Left renal cortex interstitium (tissue), 4 donors: ENCODE results near the gene MSRB3. TPM values are rescaled to one million over a fixed set of nuclear protein-coding genes. Genes with fewer than 3 reads are reported as not detected.

Experiments used
- DNase-seq, 4 donors: peaks; one replicate each; pipeline ENCODE4 v3.0.0-alpha.2; 2013; ENCODE audit warnings: low read depth in 4 of 4, low spot score in 2 of 4, missing footprints in 1 of 4
- polyA plus RNA-seq, 4 donors: library from polyadenylated mRNA; unstranded; fragments of 120-200 nt; gene quantifications; one replicate each; pipeline ENCODE4 v1.2.1, GENCODE V29; 2013; ENCODE audit not compliant: insufficient read length in 4 of 4

MSRB3 gene
- polyA plus RNA-seq, result 10 to 100 TPM; 20.4 to 24.6 (median 22.5) TPM

DNA sequence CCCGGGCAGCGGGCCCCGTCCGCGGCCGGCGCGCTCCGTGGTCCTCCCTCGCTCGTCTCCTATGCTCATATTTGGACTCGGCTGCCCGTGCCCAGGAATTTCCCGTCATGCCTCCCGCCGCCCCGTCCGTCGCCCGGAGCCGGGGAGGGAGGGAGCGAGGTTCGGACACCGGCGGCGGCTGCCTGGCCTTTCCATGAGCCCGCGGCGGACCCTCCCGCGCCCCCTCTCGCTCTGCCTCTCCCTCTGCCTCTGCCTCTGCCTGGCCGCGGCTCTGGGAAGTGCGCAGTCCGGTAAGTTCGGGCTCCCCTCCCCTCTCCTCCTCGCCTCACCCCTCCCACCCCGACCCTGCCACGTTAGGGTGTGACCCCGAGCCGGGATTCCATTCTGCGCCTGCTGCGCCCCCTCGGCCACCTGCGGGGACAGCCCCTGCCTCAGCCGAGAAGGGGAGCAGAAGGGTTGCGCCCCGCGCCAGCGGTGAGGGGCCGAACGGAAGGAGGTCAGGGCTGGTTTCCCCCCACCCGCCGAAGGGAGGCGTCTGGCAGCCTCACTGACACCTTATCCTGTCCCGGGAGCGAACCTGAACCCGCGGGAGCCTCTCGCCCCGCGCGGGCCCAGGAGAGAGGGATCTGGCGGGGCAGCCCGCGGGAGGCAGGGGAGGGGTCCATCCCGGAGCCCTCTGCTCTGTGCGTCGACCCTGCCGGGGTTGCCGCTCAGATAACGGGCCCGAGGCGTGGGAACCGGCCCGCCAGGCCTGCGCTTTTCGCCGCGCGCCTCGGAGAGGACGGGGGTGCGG is at the start of gene MSRB3:
Gene MSRB3, plus strand, starts transcription at position 108 of the 793 bp plus-strand sequence. CDS start 29,897 bp downstream, outside the sequence.
- DNase-seq, result peak in 2 of 4 donors; percentile 52 to 59

DNA sequence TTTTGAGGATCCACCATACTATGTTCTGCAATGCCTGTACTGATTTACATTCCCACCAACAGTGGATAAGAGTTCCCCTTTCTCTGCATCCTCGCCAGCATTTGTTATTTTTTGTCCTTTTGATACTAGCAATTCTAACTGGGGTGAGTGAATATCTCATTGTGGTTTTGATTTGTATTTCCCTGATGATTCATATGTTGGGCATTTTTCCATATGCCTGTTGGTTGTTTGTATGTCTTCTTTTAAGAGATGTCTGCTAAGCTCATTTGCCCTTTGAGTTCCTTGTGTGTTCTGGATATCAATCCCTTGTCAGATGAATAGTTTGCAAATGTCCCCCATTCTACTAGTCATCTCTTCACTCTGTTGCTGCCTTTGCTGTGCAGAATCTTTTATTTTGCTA is 49.0 kb upstream of the MSRB3 start:
- no peak for DNase-seq

DNA sequence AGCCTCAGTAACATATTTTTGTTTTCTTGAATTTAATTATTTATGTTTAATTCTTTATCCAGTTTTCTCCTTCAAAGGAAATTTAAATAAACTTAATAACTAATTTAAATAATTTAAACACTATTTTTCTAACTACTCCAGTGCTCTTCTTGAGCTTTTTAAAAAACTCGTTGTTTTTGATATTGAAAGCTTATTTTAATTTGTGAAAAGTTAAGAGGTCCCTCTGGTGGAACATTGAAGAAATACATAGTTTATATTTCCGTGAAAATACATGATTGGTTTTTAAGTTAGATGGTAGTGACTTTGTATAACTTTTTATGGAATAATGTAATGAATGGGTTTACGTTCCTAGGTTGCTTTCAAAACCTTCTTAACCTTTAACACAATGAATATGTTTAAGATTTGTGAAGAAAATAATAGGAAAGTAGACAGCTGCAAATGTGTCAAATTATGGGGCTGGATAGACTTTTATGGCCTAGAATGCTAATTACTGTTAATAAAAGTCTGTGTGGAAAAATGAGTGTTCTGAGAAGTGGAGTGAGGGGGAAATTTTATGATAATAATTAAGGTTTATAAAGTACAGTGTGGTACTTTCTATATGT is 45.9 kb upstream of the MSRB3 start:
- DNase-seq, result peak in 1 of 4 donors; percentile 10

DNA sequence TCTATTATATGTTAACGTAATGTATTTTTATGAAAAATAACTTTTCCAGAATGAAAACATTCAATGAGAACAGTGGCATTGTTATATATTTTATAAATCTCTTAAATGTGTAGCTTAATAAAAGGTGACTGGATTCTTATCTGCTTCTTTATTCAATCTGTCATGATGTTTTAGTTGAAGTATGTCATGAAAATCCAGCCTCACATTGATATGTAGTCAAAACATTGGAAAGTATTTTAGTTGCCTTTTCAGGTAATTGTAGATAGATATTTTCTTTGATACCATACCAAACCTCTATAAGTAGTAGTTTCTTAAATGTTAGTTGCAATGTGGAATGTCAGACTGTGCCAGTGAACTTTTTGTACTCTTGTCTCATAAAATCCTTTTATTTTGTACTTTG is 41.3 kb upstream of the MSRB3 start:
- no peak for DNase-seq

DNA sequence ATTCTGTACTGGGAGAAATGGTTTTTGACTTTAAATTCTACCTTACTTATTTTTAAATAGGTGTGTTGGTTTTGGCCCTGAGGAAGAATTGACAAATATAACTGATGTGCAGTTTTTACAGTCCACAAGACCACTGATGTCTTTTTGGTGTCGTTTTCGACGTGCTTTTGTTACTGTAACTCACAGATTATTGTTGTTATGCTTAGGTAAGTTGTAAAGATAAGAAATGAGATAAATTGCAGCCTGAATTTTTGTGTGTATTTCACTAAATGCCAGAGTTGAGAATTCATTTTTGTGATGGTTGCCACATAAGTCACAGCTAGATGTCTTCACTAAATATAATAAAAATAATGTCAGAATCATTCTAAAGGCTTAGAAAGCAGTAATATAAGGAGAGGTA is 39.9 kb upstream of the MSRB3 start:
- DNase-seq, result no peak

DNA sequence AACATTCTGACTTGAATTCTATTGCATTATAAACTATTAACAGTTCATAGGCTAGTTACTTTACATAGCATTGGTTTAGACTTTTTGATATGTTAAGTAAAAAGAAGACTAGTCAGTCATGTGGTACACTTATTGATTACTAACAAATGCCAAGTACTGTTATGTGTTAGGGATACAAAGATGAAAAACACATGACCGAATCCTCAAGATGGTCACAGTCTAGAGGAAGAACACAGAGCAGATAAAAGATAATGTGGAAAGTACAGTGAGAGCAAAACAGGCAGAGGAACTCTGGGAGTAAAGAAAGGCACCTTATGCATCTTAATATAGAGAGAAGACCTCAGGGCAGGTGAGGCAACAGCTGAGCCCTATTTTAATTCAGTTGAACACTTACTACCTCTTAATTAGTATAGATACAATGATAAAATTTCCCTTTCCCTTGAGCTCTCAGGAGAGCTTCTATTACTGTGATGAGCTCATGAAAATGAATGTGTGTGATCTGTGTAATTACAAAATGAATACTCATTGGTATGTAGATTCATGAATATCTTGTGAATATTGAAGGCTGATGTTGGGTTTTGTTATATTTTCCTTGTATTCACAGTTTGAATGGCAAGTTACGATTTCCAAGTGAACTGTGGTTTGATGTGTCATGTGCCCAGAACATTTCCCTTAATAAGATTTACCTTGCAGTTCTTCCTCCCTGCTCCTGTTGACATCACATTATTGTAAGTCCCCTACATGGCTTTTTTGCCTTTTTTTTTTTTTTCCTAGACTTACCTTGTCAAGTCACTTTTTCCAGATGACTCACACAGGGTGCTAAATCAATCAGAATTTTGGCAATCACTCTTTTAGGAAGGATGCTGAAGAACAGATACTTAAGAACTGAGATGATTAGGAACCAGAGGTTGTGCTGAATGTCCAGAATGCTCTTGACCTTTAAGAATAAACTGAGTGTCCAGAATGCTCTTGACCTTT is 29.5 kb upstream of the MSRB3 start:
- DNase-seq, result no peak

DNA sequence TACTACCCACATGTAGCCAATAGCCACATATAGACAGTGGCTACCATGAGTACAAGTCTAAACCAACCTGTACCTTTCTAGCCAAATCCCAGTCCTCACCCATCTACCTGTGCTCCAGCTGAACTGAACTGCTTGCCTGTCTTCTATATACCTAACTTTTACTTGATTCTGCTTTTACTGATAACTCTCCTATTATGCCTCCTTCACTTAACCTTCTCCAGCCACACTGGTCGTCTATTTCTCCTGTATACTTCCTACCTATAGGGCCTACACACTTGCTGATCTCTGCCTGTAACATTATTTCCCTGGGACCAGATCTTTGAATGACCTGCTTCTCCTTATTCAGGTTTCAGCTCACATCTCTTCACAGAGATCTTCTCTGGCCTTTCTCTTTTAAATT is 26.0 kb upstream of the MSRB3 start:
- no peak for DNase-seq

DNA sequence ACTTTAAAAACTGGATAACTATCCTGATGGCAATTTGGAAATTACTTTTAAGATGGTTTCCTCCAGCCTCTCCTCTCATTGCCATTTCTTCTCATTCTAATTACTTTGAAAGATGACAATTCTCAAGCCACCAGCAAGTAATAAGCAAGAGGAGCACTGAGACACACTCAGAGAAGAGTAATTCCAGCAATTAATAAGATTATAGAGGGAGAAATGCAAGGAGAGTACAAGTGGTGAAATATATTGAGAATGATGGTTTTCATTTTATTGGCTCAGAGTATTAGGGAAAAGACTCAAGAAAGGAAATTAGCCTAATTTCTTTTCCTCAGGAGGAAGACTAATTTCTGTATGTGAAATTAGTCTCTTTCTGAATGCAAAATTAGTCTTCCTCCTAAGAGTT is 20.5 kb upstream of the MSRB3 start:
- no peak for DNase-seq

DNA sequence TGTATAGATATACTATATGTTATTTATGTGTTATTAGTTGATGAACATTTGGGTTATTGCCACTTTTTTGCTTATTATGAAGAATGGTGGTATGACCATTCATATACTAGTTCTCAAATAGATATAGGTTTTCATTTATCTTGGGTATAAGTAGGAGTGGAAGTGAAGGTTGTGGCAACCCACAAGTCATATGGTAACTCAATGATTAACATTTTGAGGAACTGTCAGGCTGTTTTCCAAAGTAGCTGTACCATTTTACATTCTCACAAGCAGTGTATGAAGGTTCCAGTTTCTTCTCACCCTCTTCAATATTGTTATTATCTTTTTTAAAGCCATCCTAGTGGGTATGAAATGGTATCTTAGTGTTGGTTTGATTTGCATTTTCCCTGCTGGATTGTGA is 19.0 kb upstream of the MSRB3 start:
- no peak for DNase-seq

DNA sequence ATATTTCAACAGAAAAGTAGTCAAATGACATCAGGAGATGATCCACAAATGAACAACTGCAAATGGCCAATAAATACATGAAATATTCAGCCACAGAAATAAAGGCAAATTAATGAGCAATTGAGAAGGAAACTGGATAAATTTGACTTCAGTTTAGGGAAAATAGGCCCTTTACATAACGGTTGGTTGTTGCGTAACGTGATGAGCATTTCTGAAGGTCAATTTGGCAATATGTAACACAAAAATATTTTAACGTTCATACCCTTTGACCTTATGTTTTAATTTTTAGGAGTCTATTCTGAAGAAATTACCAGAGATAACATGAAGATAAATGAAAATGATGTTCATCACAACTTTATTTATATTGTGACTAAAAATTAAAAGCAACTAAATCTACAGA is 14.7 kb upstream of the MSRB3 start:
- no peak for DNase-seq

DNA sequence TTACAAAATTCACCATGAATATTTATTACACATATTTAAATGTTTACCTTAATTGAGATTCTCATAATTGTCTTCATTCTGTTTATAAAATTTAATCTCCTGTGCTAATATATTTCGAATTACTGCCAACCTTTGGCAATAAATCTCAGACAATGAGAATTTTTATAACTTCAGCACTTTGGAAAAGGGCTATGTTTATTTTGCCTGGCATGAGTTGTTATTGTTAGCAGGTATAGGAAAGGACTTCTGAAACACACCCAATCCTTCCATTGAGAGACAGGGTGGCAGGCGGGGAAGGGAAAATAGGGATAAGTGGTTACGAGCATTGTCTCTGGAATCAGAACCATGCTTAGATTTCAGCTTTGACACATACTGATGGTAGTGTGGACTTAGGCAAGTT is 12.1 kb upstream of the MSRB3 start:
- DNase-seq, result no peak

DNA sequence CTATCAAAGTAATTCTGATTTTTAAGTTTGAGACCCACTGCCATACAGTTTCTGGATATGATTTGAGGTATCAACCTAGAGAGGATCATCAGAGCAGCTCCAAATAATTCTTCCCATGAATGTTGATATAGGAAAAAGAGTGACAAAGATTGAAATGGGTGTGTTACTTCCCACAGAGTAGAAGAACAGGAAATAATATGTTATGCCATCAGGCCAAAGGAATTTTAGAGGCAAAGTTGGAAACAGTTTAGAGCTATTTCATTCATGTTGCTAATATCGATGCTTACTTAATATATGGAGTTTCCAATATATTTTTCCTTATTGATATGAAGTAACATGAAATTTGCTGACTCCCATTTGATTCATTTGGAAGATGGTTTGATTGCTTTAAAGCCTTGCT is 8.9 kb upstream of the MSRB3 start:
- DNase-seq, result no peak

DNA sequence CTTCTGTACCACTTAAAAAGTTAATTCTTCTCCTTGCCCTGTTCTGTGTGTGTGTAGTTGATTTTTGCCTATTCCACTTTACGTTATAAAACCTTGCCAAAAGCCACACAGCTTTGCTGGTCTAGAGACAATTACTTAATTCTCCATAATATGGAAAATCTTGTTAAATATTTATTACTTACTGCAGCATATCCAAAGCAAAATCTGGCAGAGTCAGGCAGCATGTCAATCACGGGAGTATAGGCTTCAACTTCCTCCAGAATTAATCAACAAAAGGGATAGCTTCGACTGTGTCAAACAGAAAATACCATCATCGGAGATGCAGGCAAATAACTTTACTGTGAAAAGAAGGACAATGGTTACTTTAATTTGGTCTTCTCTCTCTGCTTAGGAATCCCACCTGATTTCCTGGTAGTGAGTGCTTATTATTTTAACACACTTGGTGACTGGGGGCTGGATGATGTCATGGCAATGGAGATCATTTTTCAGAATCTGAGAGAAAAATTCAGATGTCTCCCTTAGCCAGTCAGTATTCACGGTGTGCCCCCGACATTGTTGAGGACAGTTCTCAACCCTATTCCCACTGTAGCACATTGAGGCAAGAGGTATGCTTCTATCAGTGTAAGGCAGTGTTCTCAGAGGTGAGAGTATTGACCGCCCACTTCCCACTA is 3.7 kb upstream of the MSRB3 start:
- no peak for DNase-seq

DNA sequence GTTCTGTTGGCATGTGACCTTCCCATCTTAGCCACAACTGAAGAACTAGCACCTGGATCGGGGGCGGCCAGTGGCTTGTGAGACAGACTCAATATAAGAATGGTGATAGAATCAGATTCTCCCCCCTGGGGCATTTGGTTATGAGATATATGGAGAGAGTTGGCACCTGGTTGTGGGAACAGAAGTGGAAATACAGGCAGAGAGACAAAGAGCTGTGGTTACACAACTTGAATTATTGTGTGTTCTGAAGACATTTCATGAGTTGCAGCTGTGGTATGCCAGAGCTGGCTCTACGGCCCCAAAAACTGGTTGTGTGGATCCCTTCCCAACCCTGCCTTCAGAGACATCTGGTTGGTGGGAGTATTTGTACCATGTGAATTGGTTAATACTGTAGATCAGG is 2.9 kb upstream of the MSRB3 start:
- no peak for DNase-seq

DNA sequence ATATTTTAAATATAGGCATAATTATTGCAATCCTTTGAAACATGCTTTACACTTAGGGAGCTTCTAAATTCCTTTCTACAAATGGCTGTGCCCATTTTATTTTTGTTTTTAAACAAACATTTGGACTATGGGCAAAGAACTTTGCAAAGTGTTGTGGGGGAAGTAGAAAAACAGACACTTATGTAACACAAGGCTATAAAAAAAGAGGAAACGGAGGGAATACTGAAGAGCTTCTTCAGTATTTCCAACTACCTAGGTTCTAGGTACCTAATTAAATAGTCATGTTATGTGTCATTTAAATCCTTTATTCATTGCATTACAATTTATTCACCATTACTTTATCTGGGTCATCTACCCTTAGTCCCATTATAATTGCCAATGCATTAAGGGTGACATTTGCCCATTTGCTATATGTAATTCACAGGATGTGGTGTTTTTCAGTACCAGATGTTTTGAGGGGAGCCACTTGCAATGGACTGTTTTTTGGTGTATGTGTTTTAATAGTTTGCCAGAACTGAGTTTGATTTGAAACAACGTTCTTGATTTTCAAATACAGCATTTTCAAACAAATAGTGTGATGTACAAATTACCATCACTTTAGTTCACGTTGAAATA is 1.5 kb upstream of the MSRB3 start:
- no peak for DNase-seq

DNA sequence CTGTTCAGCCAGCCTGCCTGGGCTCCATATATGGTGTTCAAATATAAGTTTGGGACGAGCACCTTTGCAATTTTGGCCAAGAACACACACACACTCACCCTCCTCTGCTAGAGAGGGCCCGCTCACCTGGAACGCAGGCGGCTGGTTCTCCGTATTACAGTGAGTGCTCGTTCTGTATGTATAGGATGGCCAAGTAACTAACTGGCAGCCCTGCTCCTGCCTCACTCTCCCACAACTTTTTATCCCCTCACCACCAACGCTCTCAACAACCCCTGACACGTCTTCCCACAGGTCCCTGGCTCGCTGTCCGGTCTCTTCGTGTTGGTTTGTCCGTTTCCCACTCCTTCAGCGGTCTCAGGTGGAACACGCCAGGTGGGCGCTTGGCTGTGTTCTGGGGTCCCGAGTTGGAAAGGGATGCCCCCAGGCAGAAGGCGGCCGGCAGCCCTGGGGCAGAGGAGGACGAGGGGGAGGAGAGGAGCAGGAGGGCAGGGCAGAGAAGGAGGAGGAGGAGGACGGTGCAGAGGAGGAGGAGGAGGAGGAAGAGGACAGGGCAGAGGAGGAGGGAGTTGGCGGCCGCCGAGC is 398 bp upstream of the MSRB3 start:
- peak in 1 of 4 donors; percentile 6 for DNase-seq

DNA sequence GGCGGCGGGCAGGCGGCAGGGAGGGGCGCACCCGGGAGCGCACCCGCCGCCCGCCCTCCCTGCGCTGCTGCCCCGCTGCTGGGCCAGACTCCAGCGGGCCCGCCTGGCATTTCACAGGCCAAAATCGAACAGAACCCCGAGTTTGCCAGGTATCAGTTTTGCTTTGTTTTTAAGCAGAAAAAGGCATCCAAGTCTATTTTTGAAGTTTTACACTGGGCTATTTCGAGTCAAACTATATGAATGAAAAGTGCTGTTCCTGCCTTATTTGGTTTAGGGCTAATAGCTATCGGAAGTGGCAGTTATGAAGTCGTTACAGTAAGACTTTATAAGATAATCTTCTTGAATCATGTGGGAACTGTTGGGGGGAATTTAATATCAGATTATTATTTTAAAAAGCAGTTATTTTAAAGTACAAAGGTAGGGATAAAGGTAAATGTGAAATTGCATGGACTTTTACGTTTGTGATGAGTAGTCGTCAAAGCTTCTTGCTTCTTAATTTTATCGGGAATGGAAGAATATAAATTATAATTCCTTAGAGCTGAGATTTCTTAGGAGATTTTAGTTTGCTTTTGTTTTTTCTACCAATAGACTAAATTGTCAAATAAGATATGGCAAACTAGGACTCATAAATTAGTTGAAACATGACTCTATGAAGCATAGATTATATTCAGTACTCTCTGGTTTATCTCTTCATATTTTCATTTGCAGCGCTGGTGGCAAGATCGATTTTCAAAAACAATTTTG is 1.1 kb downstream of the MSRB3 start:
- DNase-seq, result peak in 1 of 4 donors; percentile 7

DNA sequence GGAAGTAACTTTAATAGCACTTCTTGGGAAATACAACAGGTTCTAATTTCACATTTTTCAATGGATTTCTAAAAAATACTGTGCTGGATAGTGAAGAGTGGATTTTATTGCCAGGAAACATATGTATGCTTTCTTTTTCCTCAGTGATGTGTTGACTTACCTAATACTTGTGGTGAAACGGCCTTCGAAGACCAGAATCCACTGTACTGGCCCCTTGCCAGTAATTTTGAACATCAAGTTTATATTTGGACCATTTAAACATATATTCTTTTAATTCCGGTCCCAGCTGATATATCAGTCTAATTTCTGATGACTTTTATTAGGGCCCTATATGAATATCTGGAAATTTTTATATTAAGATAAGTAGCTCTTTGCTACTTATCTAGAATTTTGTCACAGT is 1.8 kb downstream of the MSRB3 start:
- no peak for DNase-seq

DNA sequence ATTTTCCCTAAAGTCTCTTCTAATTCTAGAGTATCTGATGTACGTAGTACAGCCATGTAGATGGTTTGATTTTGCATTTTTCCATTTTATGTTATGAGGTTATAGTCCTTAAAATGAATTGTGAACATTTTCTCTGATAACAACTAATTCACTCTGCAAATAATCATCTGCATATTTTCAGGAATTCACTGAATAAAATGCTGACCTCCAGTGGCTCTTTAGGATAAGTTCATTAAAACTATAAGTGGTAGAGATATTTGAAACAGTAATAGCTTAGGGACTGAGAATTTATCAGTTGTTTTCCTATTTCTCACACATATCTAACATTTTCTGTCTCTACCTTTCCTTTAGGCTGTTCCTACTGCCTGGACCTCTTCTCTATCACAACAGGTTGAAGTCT is 4.4 kb downstream of the MSRB3 start:
- DNase-seq, result no peak
